G401 (cell line): Measurements from ENCODE around the gene SYTL4. TPM values are rescaled to one million over a fixed set of nuclear protein-coding genes. Genes with fewer than 3 reads are reported as not detected.

Source experiments
- DNase-seq: peaks from one replicate; pipeline ENCODE4 v3.0.0-alpha.2; 2015; ENCODE audit warnings: low spot score
- in situ Hi-C: cut with HindIII; loops from 2 replicates; pipeline ENCODE4 v1.10.0; 2016; ENCODE audit warnings: low sequenced_read_pairs, mixed read lengths
- total RNA-seq: library from RNA; depleted of rRNA; stranded (reverse); fragments of >200 nt; shearing (Covaris generic); gene quantifications from 2 replicates; pipeline ENCODE4 v1.2.3, GENCODE V29; 2014

The SYTL4 gene
- total RNA-seq, 1 experiment from 2014 or later = 0.37 TPM

DNA sequence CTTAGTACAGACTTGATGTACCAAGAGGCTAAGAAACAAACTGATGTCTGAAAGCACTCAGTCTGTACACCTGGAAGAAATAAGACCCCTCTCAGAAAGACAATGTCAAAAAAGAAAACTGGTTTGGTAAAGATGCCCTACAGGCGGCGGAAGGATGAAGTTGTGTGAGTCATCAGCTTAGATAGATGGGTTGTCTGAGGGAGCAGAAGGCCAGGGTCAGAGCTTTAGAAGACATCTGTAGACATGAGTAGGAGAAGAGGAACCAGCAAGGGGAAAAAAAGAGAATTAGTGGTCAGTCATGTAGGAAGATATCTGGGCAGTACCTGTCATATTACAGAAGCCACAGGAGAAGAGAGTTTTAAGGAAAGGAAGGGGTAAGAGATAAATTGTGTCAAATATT, 79.7 kb downstream of the SYTL4 start:
- in situ Hi-C loops = no loop called here
- DNase-seq = no peak

DNA sequence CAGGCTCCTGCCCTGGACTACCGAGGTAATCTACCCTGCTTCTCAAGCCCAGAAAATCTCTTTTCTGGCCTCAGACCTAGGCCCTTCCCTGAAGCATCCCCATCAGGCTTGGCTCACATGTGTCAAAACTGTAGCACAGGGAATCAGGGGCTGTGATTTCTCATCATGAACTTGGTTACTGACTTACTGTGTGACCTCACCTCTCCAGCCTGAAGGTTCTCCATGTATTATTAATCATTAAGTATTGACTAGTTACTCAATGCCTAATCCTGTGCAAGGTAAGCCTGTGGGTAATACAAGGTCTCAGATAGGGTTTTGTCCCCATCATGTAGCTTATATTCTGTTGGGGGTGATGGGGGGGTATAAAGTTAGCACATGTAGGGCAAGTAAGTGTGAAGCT, 81.1 kb downstream of the SYTL4 start:
- no peak for DNase-seq
- in situ Hi-C loops = no loop called here

GRCh38 chrX:100649550-100650356, 82.2 kb downstream of the SYTL4 start:
- peak; percentile 8 for DNase-seq
- in situ Hi-C loops = no loop called here

DNA sequence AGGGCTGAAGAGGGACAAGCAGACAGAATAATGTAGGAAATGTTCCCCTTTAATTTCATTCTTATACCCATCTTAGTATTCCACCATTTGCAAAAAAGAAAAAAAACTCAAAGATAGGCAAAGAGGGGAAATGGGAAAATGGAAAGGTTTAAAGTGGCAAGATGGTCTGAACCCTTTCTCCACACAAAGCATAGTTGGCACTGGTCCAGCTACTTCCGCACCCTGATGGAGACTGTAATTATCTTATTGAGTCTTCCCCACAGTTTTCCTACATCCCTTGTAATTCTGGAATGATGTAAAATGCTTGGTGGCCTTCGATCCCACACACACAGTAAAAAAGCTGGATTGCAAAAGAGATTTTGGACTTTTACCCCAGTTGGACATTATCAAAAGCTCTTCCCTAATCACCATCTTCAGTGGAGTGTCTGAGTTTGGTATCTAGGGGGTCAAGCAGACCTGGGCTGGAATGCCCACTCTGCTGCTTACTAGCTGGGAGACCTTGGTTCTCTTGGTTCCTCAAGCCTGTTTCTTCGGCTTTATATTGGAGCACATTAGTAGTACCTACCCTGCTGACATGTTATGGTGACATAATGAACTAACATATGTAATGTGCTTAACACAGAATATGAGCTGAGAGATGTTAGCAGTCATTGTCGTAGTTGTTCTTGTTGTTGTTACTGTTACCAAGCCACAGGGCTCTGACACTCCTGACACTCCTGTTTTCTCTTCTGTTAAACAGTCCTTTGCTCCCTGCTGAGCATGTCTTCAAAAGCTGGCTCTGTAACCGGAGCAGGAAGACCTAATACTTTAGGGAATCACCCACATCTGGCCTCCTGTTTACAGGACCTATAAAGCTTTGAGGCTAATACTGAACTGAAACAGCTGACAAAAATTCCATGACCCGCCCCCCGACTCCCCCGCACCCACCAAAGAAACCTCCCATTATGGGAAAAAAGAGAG, 83.2 kb downstream of the SYTL4 start:
- in situ Hi-C loops = no loop called here

DNA sequence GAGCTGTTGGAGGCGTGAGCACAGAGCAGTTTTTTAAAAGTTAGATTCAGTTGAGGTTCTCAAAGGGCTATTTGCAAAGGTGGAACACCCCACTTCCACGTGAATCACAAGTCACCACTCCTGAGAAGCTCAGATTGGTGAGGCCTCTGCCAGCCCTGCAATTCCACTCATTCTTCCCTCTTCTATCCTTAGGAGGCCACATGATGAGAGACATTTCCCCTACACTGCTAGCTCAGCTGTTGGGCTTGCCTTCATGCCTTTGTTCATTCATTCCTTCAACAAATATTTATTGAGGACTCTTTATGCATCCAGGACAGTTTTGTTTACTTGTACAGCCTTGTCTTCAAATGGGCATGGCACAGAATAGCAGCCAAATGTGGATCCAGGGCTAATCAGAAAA, 84.2 kb downstream of the SYTL4 start:
- in situ Hi-C loops = no loop called here
- no peak for DNase-seq

More for the DNA sequence above, 83.2 kb downstream of the SYTL4 start:
- DNase-seq = no peak

- in situ Hi-C loops = no loop called here
- DNase-seq = no peak
These were observed 84.8 kb downstream of the SYTL4 start for GRCh38 chrX:100647095-100647494.

DNA sequence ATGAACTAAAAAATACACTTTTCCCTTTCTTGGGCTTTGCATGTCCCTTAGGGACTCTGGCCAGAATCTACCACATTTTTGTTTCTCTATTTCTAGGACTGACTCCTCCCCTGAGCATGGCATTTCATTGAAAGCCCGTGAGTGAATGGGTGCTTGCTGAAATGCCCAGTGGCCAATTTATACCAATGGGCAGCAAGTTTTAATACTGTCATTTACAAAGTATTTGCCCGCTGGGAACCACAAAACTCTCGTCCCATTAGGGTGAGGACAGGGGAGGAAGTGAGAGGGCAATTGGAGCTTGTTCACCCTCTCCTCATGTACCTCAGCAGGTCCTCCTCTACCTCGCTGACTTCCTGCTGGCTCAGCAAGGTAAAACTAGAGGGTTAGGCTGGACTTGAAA, 86.8 kb downstream of the SYTL4 start:
- in situ Hi-C loops = no loop called here
- DNase-seq = no peak

DNA sequence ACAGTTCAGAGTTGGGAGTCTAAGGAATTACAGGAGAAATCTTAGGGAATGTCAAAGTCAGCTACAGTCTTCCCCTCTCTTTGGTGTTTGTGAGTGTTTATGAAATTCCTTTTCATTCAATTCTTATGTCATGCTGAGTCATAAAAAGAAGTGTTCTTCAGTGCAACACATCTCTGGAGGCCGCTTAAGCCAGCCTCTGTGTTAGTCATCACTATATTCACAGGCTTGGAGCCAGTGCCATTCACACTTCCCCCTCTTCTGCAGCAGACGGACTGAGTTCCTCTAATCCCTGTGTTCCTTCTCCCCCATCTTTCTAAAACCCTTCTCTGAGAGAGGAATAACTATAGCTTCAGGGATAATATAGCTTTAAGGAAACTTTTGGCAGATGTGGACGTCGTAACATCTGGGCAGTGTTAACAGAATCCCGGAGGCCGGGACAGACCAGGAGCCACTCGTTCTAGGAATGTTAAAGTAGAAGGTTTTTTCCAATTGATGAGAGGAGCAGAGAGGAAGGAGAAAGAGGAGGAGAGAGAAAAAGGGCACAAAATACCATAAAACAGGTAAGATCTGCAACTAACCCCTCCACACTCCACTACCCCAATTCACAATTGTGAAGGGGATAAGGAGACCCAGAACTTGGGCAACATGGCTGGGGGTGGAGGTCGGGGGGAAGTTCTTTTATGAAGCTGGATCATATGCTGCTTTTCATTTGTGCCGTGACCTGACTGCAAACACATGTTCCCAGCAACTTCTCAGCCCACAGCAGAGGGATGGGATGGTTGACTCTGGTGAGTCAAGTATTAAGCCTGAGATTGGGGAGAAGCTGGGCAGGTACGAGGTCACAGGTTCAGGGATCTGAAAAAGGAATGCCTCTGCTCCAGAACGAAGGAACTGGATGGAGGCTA, 87.7 kb downstream of the SYTL4 start, which contains the start of gene SRPX2:
TSS of gene SRPX2 (plus strand) at position 244 of the 905 bp plus-strand sequence. CDS start 2,124 bp downstream, outside the sequence.
- in situ Hi-C loops = no loop called here
- no peak for DNase-seq

DNA sequence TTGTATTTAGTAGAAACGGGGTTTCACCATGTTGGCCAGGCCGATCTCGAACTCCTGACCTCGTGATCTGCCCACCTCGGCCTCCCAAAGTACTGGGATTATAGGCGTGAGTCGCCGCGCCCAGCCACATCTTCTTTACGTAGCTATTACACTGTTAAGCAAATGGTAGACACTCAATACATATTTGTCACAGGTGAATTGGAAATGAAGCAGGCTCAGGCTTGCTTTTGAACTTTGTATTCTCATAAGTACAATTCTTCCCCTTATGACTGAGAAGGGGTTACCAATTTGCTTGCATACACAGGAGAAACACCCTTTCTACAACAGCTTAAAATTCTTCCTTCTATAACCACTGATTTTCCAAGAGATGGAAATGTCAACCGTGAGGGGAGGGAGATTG, 88.7 kb downstream of the SYTL4 start:
- in situ Hi-C loops = no loop called here
- DNase-seq = no peak

GRCh38 chrX:100642290-100642689, 89.6 kb downstream of the SYTL4 start:
- in situ Hi-C loops = no loop called here

GRCh38 chrX:100636321-100636991, 95.5 kb downstream of the SYTL4 start, which contains the start of gene TSPAN6:
TSS of gene TSPAN6 (minus strand) at chrX:100636806. CDS start at chrX:100636694, 112 bp downstream.
- in situ Hi-C loops = no loop called here
- DNase-seq = peak; percentile 53

More at GRCh38 chrX:100642290-100642689, 89.6 kb downstream of the SYTL4 start:
- no peak for DNase-seq

DNA sequence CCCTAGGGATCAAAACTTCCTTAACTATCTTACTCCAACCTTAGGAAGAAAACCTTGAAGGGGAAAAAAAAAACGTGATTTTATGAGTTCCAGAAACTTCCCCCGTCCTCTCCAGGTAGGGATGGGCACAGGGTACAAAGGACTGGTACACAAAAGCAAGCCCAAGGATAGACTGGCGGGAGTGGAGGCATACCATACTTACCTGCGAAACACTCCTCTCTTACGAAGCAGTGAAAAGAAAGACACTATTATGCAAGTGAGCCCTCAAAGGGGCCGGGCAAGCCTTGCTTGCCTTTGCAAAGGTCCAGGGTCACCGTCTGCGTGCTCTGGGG, 96.0 kb downstream of the SYTL4 start:
- no peak for DNase-seq
- in situ Hi-C loops = no loop called here

DNA sequence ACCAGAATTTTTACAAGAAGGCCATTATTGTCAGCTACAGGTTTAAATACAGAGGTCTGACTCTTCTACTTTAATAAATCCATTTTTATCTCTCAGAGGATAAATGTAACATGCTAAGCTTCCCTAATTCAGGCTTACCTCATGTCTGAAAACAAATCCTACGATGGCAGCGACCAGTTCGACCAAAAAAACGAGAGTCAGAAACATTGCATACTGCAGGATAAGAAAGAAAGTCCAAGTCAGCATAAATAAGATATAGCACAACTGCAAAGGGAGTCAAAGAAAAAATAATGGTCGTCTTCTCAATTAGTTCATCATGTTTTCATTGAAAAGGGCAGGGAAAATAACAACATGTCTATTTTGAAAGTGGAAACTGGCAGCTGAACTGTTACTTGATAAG, 96.9 kb downstream of the SYTL4 start:
- in situ Hi-C loops = no loop called here
- no peak for DNase-seq

- in situ Hi-C loops = no loop called here
These were observed 105.9 kb downstream of the SYTL4 start for GRCh38 chrX:100625985-100626491.

More at GRCh38 chrX:100625985-100626491, 105.9 kb downstream of the SYTL4 start:
- DNase-seq = no peak
